NCI-H2196 treated with DMSO at 0.1 percent for 48 hours (cell line): ENCODE results near the gene OR5K2.

Experiments used
- DNase-seq: peaks from one replicate; lab custom pipeline; 2025; ENCODE audit not compliant: unreplicated experiment; lab: John Stamatoyannopoulos, UW

Gene OR5K2

GRCh38 chr3:98497381-98497780 is at the start of gene OR5K2:
TSS of gene OR5K2 (plus strand) at chr3:98497681. CDS start at chr3:98497681, 0 bp downstream.
- DNase-seq: no peak

GRCh38 chr3:98449606-98450193 is 47.8 kb upstream of the OR5K2 start:
- no peak for DNase-seq

GRCh38 chr3:98450372-98450771 is 47.1 kb upstream of the OR5K2 start:
- no peak for DNase-seq

- no peak for DNase-seq
These were observed 43.7 kb upstream of the OR5K2 start for GRCh38 chr3:98453827-98454226.

- DNase-seq: no peak
These were observed 42.6 kb upstream of the OR5K2 start for GRCh38 chr3:98454929-98455328.

GRCh38 chr3:98457543-98457942 is 39.9 kb upstream of the OR5K2 start:
- DNase-seq: no peak

GRCh38 chr3:98460220-98460619 is 37.3 kb upstream of the OR5K2 start:
- no peak for DNase-seq

GRCh38 chr3:98462901-98463300 is 34.6 kb upstream of the OR5K2 start, which contains the start of gene OR5K1:
TSS of gene OR5K1 (plus strand) at chr3:98463201. CDS start at chr3:98469577, 6,376 bp downstream.
- no peak for DNase-seq

- no peak for DNase-seq
These were observed 14.6 kb upstream of the OR5K2 start for GRCh38 chr3:98482717-98483482.

- no peak for DNase-seq
These were observed 13.9 kb upstream of the OR5K2 start for GRCh38 chr3:98483626-98484025.

GRCh38 chr3:98500019-98500418 is 2.5 kb downstream of the OR5K2 start:
- no peak for DNase-seq

GRCh38 chr3:98501270-98501669 is 3.8 kb downstream of the OR5K2 start:
- DNase-seq: no peak

- no peak for DNase-seq
These were observed 4.5 kb downstream of the OR5K2 start for GRCh38 chr3:98501863-98502576.

- DNase-seq: no peak
These were observed 7.1 kb downstream of the OR5K2 start for GRCh38 chr3:98504539-98504938.

GRCh38 chr3:98508582-98508981 is 11.1 kb downstream of the OR5K2 start:
- DNase-seq: no peak

GRCh38 chr3:98512576-98512975 is 15.1 kb downstream of the OR5K2 start:
- DNase-seq: no peak

- DNase-seq: no peak
These were observed 15.6 kb downstream of the OR5K2 start for GRCh38 chr3:98513091-98513511.

- no peak for DNase-seq
These were observed 16.3 kb downstream of the OR5K2 start for GRCh38 chr3:98513736-98514135.

GRCh38 chr3:98514948-98515347 is 17.5 kb downstream of the OR5K2 start:
- no peak for DNase-seq

- no peak for DNase-seq
These were observed 21.3 kb downstream of the OR5K2 start for GRCh38 chr3:98518816-98519215.

GRCh38 chr3:98519351-98519750 is 21.9 kb downstream of the OR5K2 start:
- DNase-seq: no peak
